Memory B cell (primary cell): ENCODE measurements around the gene LTBP2.
A peak's percentile ranks its signal among the peaks of the same experiment; 100 is the strongest.

Experiments
- ATAC-seq: fragments of 150-1000 bp; cut with Tn5 transposase; 2 replicates; pipeline ENCODE4 v1.10.0; 2021; ENCODE audit warnings: low read depth, mild to moderate bottlenecking, moderate library complexity
- DNase-seq, 2 donors: peaks; one replicate each; pipeline ENCODE4 v3.0.0; 2022; ENCODE audit warnings: low spot score in 2 of 2
- H3K27ac Mint-ChIP-seq: one replicate; pipeline ENCODE4 v1.8.0; 2022; ENCODE audit warnings: mild to moderate bottlenecking, moderate library complexity, mixed read lengths
- H3K27me3 Mint-ChIP-seq: one replicate; pipeline ENCODE4 v1.8.0; 2022; ENCODE audit warnings: mixed read lengths
- H3K36me3 Mint-ChIP-seq: one replicate; pipeline ENCODE4 v1.8.0; 2022; ENCODE audit warnings: mild to moderate bottlenecking, mixed read lengths
- H3K4me1 Mint-ChIP-seq: one replicate; pipeline ENCODE4 v1.8.0; 2022; ENCODE audit warnings: mixed read lengths
- H3K4me3 Mint-ChIP-seq: one replicate; pipeline ENCODE4 v1.8.0; 2022; ENCODE audit warnings: mild to moderate bottlenecking, moderate library complexity, mixed read lengths
- H3K9me3 Mint-ChIP-seq: one replicate; pipeline ENCODE4 v1.8.0; 2022; ENCODE audit warnings: mixed read lengths

Gene LTBP2

GRCh38 chr14:74611650-74612349, at the start of gene LTBP2:
LTBP2 (minus strand) TSS chr14:74612237; CDS start chr14:74611944, 293 bp downstream.
- DNase-seq: peak in 1 of 2 donors; percentile 44
- no peaks in the 10 kb centered on the region for H3K9me3 Mint-ChIP-seq
- H3K36me3 Mint-ChIP-seq: no peaks in the 10 kb centered on the region
- H3K4me3 Mint-ChIP-seq: peak within 1 kb of the TSS; percentile 79
- H3K27me3 Mint-ChIP-seq: peaks cover 13% of the 10 kb centered on the region
- peaks cover 35% of the 10 kb centered on the region for H3K4me1 Mint-ChIP-seq
- no peak for ATAC-seq
- no peak within 1 kb of the TSS for H3K27ac Mint-ChIP-seq

- Mint-ChIP-seq H3K36me3 (peaks cover 29% of the 10 kb centered on the region), H3K27ac (no peak overlapping the region), H3K4me3 (no peak overlapping the region), H3K27me3 (no peaks in the 10 kb centered on the region), H3K9me3 (no peaks in the 10 kb centered on the region), H3K4me1 (no peaks in the 10 kb centered on the region)
- DNase-seq (no peak), ATAC-seq (no peak)
Measured at GRCh38 chr14:74660863-74661262, 48.8 kb upstream of the LTBP2 start.

GRCh38 chr14:74660167-74660566, 48.1 kb upstream of the LTBP2 start:
- no peak overlapping the region for H3K27ac Mint-ChIP-seq
- peaks cover 29% of the 10 kb centered on the region for H3K36me3 Mint-ChIP-seq
- H3K4me1 Mint-ChIP-seq: no peaks in the 10 kb centered on the region
- no peaks in the 10 kb centered on the region for H3K27me3 Mint-ChIP-seq
- no peaks in the 10 kb centered on the region for H3K9me3 Mint-ChIP-seq
- H3K4me3 Mint-ChIP-seq: no peak overlapping the region
- ATAC-seq (no peak), DNase-seq (no peak)

GRCh38 chr14:74658535-74659131, 46.6 kb upstream of the LTBP2 start:
- Mint-ChIP-seq H3K27ac (no peak overlapping the region), H3K9me3 (no peaks in the 10 kb centered on the region), H3K36me3 (peaks cover 20% of the 10 kb centered on the region), H3K27me3 (no peaks in the 10 kb centered on the region), H3K4me3 (no peak overlapping the region), H3K4me1 (no peaks in the 10 kb centered on the region)
- ATAC-seq (no peak), DNase-seq (no peak)

- Mint-ChIP-seq H3K27ac (no peak overlapping the region), H3K36me3 (peaks cover 9% of the 10 kb centered on the region), H3K27me3 (no peaks in the 10 kb centered on the region), H3K4me1 (no peaks in the 10 kb centered on the region), H3K4me3 (no peak overlapping the region), H3K9me3 (no peaks in the 10 kb centered on the region)
- no peak for DNase-seq
- ATAC-seq: no peak
Measured at GRCh38 chr14:74656964-74657363, 44.9 kb upstream of the LTBP2 start.

GRCh38 chr14:74655599-74656395, 43.8 kb upstream of the LTBP2 start:
- no peaks in the 10 kb centered on the region for H3K27me3 Mint-ChIP-seq
- no peak for ATAC-seq
- no peaks in the 10 kb centered on the region for H3K4me1 Mint-ChIP-seq
- peaks cover 5% of the 10 kb centered on the region for H3K36me3 Mint-ChIP-seq
- peak overlapping the region; percentile 64 for H3K27ac Mint-ChIP-seq
- no peaks in the 10 kb centered on the region for H3K9me3 Mint-ChIP-seq
- no peak overlapping the region for H3K4me3 Mint-ChIP-seq
- DNase-seq: no peak

GRCh38 chr14:74654931-74655330, 42.9 kb upstream of the LTBP2 start:
- H3K4me1 Mint-ChIP-seq: no peaks in the 10 kb centered on the region
- no peak overlapping the region for H3K4me3 Mint-ChIP-seq
- DNase-seq: no peak
- H3K27ac Mint-ChIP-seq: peak overlapping the region; percentile 24
- no peaks in the 10 kb centered on the region for H3K9me3 Mint-ChIP-seq
- no peak for ATAC-seq
- peaks cover 5% of the 10 kb centered on the region for H3K36me3 Mint-ChIP-seq
- H3K27me3 Mint-ChIP-seq: no peaks in the 10 kb centered on the region

GRCh38 chr14:74653386-74654138, 41.5 kb upstream of the LTBP2 start:
- Mint-ChIP-seq H3K4me1 (no peaks in the 10 kb centered on the region), H3K27ac (no peak overlapping the region), H3K9me3 (no peaks in the 10 kb centered on the region), H3K4me3 (no peak overlapping the region), H3K27me3 (no peaks in the 10 kb centered on the region), H3K36me3 (peaks cover 5% of the 10 kb centered on the region)
- no peak for ATAC-seq
- no peak for DNase-seq

GRCh38 chr14:74652541-74652940, 40.5 kb upstream of the LTBP2 start:
- peaks cover 5% of the 10 kb centered on the region for H3K36me3 Mint-ChIP-seq
- H3K4me1 Mint-ChIP-seq: peaks cover 3% of the 10 kb centered on the region
- DNase-seq: no peak
- H3K27ac Mint-ChIP-seq: no peak overlapping the region
- H3K27me3 Mint-ChIP-seq: peaks cover 2% of the 10 kb centered on the region
- no peaks in the 10 kb centered on the region for H3K9me3 Mint-ChIP-seq
- no peak for ATAC-seq
- H3K4me3 Mint-ChIP-seq: no peak overlapping the region

- Mint-ChIP-seq H3K4me3 (no peak overlapping the region), H3K27me3 (peaks cover 6% of the 10 kb centered on the region), H3K9me3 (no peaks in the 10 kb centered on the region), H3K36me3 (peaks cover 5% of the 10 kb centered on the region), H3K4me1 (peaks cover 4% of the 10 kb centered on the region), H3K27ac (no peak overlapping the region)
- no peak for DNase-seq
- ATAC-seq: no peak
Measured at GRCh38 chr14:74650927-74651686, 39.1 kb upstream of the LTBP2 start.

GRCh38 chr14:74649673-74650072, 37.6 kb upstream of the LTBP2 start:
- Mint-ChIP-seq H3K36me3 (no peaks in the 10 kb centered on the region), H3K4me1 (peaks cover 4% of the 10 kb centered on the region), H3K27me3 (peaks cover 11% of the 10 kb centered on the region), H3K9me3 (no peaks in the 10 kb centered on the region), H3K27ac (no peak overlapping the region), H3K4me3 (no peak overlapping the region)
- no peak for ATAC-seq
- no peak for DNase-seq

GRCh38 chr14:74649167-74649566, 37.1 kb upstream of the LTBP2 start:
- DNase-seq: no peak
- Mint-ChIP-seq H3K27ac (no peak overlapping the region), H3K4me1 (peaks cover 4% of the 10 kb centered on the region), H3K27me3 (peaks cover 11% of the 10 kb centered on the region), H3K9me3 (no peaks in the 10 kb centered on the region), H3K4me3 (no peak overlapping the region), H3K36me3 (no peaks in the 10 kb centered on the region)
- no peak for ATAC-seq

- no peak overlapping the region for H3K4me3 Mint-ChIP-seq
- H3K27me3 Mint-ChIP-seq: peaks cover 11% of the 10 kb centered on the region
- no peaks in the 10 kb centered on the region for H3K9me3 Mint-ChIP-seq
- no peak overlapping the region for H3K27ac Mint-ChIP-seq
- no peaks in the 10 kb centered on the region for H3K36me3 Mint-ChIP-seq
- ATAC-seq (no peak), DNase-seq (no peak)
- peaks cover 4% of the 10 kb centered on the region for H3K4me1 Mint-ChIP-seq
Measured at GRCh38 chr14:74648601-74649000, 36.6 kb upstream of the LTBP2 start.
